Measurements from ENCODE around the gene IL9. TPM values are rescaled to one million over a fixed set of nuclear protein-coding genes. Genes with fewer than 3 reads are reported as not detected.
A peak's percentile ranks its signal among the peaks of the same experiment; 100 is the strongest.

The IL9 gene
- total RNA-seq, 1 experiment from 2014 or later, result not detected

GRCh38 chr5:135894276-135894675 is 1.4 kb downstream of the IL9 start:
- no peak overlapping the region for H3K27ac Mint-ChIP-seq (ENCODE audit: low read depth, unreplicated experiment)
- TF ChIP-seq, protein P1, sequence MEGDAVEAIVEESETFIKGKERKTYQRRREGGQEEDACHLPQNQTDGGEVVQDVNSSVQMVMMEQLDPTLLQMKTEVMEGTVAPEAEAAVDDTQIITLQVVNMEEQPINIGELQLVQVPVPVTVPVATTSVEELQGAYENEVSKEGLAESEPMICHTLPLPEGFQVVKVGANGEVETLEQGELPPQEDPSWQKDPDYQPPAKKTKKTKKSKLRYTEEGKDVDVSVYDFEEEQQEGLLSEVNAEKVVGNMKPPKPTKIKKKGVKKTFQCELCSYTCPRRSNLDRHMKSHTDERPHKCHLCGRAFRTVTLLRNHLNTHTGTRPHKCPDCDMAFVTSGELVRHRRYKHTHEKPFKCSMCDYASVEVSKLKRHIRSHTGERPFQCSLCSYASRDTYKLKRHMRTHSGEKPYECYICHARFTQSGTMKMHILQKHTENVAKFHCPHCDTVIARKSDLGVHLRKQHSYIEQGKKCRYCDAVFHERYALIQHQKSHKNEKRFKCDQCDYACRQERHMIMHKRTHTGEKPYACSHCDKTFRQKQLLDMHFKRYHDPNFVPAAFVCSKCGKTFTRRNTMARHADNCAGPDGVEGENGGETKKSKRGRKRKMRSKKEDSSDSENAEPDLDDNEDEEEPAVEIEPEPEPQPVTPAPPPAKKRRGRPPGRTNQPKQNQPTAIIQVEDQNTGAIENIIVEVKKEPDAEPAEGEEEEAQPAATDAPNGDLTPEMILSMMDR (IDR thresholded peaks at IDR 0.05; ENCODE audit: unreplicated experiment), result no peak
- no peaks in the 10 kb centered on the region for H3K9me3 Mint-ChIP-seq (ENCODE audit: unreplicated experiment)
- ChIA-PET POLR2A (interaction anchor here (1.7 kb wide), 1 partner anchor 22 kb away, joined by 5 read pairs; no protein-coding TSS in a partner anchor), CTCF (interaction anchor here (0.6 to 5.1 kb wide), 5 partner anchors 11 to 318 kb away, joined by 3 to 34 read pairs (median 4); no protein-coding TSS in a partner anchor)
- intact Hi-C loops (cut with micrococcal nuclease), result no loop called here
- no peak overlapping the region for H3K4me3 Mint-ChIP-seq (ENCODE audit: unreplicated experiment)
- H3K27me3 Mint-ChIP-seq (ENCODE audit: insufficient read depth, unreplicated experiment), result peaks cover 51% of the 10 kb centered on the region
- no TSS peak for BruUV-seq (replicated peaks)
- H3K36me3 Mint-ChIP-seq (ENCODE audit: insufficient read depth, unreplicated experiment), result no peaks in the 10 kb centered on the region
- H3K4me1 Mint-ChIP-seq (ENCODE audit: insufficient read depth, unreplicated experiment), result no peaks in the 10 kb centered on the region
- no peak for DNase-seq (ENCODE audit: unreplicated experiment)

DNA sequence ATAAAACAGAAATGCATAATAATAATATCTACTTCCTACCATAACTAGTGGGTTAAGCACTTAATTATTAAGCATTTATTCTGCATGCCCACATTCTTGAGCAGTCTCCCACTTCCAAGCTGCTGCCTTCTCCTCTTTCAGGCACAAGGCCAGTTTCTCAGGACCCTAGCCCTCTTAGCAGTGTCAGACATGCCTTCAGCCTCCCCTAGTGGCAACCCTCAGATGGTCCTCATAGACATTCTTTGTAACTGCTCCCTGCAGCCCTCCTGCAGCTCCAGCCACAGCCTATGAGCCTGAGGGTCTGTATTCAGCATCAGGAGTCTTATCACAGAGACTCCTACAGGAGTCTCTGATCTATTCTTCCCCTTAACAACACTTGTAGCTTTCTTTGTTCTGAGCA is 3.9 kb downstream of the IL9 start:
- peaks cover 27% of the 10 kb centered on the region for H3K27me3 Mint-ChIP-seq (ENCODE audit: insufficient read depth, unreplicated experiment)
- no peak overlapping the region for H3K4me3 Mint-ChIP-seq (ENCODE audit: unreplicated experiment)
- DNase-seq (ENCODE audit: unreplicated experiment), result peak; percentile 9
- no peak overlapping the region for H3K27ac Mint-ChIP-seq (ENCODE audit: low read depth, unreplicated experiment)
- no peaks in the 10 kb centered on the region for H3K36me3 Mint-ChIP-seq (ENCODE audit: insufficient read depth, unreplicated experiment)
- POLR2A ChIA-PET, result interaction anchor here (0.7 to 2.3 kb wide), 14 partner anchors 9 to 320 kb away, joined by 3 to 8 read pairs (median 4); no protein-coding TSS in a partner anchor
- H3K4me1 Mint-ChIP-seq (ENCODE audit: insufficient read depth, unreplicated experiment), result no peaks in the 10 kb centered on the region
- CTCF ChIA-PET, result interaction anchor here (0.6 to 6.7 kb wide), 31 partner anchors 8 to 1457 kb away, joined by 3 to 68 read pairs (median 5); no protein-coding TSS in a partner anchor
- BruUV-seq (replicated peaks), result no TSS peak
- no peaks in the 10 kb centered on the region for H3K9me3 Mint-ChIP-seq (ENCODE audit: unreplicated experiment)
- TF ChIP-seq, protein P1 (IDR thresholded peaks at IDR 0.05; ENCODE audit: unreplicated experiment), result no peak
- intact Hi-C loops (cut with micrococcal nuclease), result no loop called here

DNA sequence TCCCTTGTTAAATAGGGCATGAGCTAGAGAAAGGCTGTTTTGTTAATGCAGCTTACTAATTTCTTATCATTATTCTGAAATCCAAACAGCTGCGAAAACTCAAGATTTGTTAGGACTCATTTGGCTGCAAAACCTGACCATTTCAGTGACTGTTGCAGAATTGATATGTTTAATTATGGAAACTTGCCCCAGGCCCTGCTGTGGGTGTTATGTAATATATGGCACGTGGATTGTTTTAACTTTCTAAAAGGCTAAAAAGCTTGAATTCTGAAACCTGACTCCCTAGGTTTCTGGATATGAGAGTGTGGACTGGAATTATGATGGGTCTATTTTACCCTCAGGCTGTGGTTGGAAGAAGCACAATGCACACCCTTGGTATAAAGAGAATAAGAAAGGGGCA is 4.4 kb downstream of the IL9 start:
- BruUV-seq (replicated peaks), result no TSS peak
- CTCF ChIA-PET, result interaction anchor here (0.6 to 6.7 kb wide), 30 partner anchors 8 to 1323 kb away, joined by 3 to 68 read pairs (median 4); no protein-coding TSS in a partner anchor
- intact Hi-C loops (cut with micrococcal nuclease), result no loop called here
- TF ChIP-seq, protein P1 (IDR thresholded peaks at IDR 0.05; ENCODE audit: unreplicated experiment), result no peak
- H3K36me3 Mint-ChIP-seq (ENCODE audit: insufficient read depth, unreplicated experiment), result no peaks in the 10 kb centered on the region
- H3K27ac Mint-ChIP-seq (ENCODE audit: low read depth, unreplicated experiment), result no peak overlapping the region
- H3K9me3 Mint-ChIP-seq (ENCODE audit: unreplicated experiment), result no peaks in the 10 kb centered on the region
- H3K4me1 Mint-ChIP-seq (ENCODE audit: insufficient read depth, unreplicated experiment), result no peaks in the 10 kb centered on the region
- DNase-seq (ENCODE audit: unreplicated experiment), result peak; percentile 40
- POLR2A ChIA-PET, result interaction anchor here (0.6 to 2.3 kb wide), 13 partner anchors 10 to 321 kb away, joined by 3 to 8 read pairs (median 4); no protein-coding TSS in a partner anchor
- no peak overlapping the region for H3K4me3 Mint-ChIP-seq (ENCODE audit: unreplicated experiment)
- peaks cover 21% of the 10 kb centered on the region for H3K27me3 Mint-ChIP-seq (ENCODE audit: insufficient read depth, unreplicated experiment)

GRCh38 chr5:135890867-135891266 is 4.8 kb downstream of the IL9 start:
- H3K27me3 Mint-ChIP-seq (ENCODE audit: insufficient read depth, unreplicated experiment), result peaks cover 19% of the 10 kb centered on the region
- TF ChIP-seq, protein P1 (IDR thresholded peaks at IDR 0.05; ENCODE audit: unreplicated experiment), result no peak
- no peaks in the 10 kb centered on the region for H3K36me3 Mint-ChIP-seq (ENCODE audit: insufficient read depth, unreplicated experiment)
- ChIA-PET CTCF (interaction anchor here (0.6 to 6.7 kb wide), 27 partner anchors 9 to 1323 kb away, joined by 3 to 68 read pairs (median 4); no protein-coding TSS in a partner anchor), POLR2A (interaction anchor here (0.6 to 2.3 kb wide), 13 partner anchors 10 to 321 kb away, joined by 3 to 8 read pairs (median 4); no protein-coding TSS in a partner anchor)
- BruUV-seq (replicated peaks), result no TSS peak
- no peak for DNase-seq (ENCODE audit: unreplicated experiment)
- no peak overlapping the region for H3K4me3 Mint-ChIP-seq (ENCODE audit: unreplicated experiment)
- H3K4me1 Mint-ChIP-seq (ENCODE audit: insufficient read depth, unreplicated experiment), result no peaks in the 10 kb centered on the region
- intact Hi-C loops (cut with micrococcal nuclease), result no loop called here
- no peaks in the 10 kb centered on the region for H3K9me3 Mint-ChIP-seq (ENCODE audit: unreplicated experiment)
- H3K27ac Mint-ChIP-seq (ENCODE audit: low read depth, unreplicated experiment), result no peak overlapping the region

All from MCF 10A (cell line).